Measurements from ENCODE around the gene TPRG1L. TPM values are rescaled to one million over a fixed set of nuclear protein-coding genes. Genes with fewer than 3 reads are reported as not detected.

The TPRG1L gene
- total RNA-seq, 1 donor from 2014 or later: 33.7 TPM

DNA sequence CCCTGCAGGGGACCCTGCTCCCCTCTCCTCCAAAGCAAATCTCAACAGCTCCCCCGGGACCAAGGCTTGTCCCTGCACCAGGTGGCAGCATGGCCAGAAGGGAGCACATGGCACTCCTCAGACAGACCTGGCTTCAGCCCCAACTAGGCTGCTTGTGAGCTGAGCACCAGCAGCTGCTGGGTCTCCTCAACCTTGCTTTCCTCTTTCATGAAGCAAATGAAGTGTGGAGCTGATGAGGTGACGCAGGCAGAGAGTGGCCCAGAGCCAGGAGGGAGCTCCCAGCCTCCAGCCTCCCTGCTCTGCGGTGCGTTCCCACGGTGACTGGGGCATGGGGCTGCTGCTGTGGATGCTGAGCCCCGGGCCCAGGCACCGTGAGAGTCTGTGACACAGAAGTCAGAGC, 47.5 kb upstream of the TPRG1L start:
- Mint-ChIP-seq H3K4me1 (ENCODE audit: low read depth, unreplicated experiment) (no peaks in the 10 kb centered on the region), H3K27me3 (ENCODE audit: low read depth, unreplicated experiment) (peaks cover 3% of the 10 kb centered on the region), H3K4me3 (ENCODE audit: unreplicated experiment) (no peak overlapping the region), H3K27ac (ENCODE audit: unreplicated experiment) (no peak overlapping the region), H3K36me3 (ENCODE audit: low read depth, unreplicated experiment) (no peaks in the 10 kb centered on the region), H3K9me3 (ENCODE audit: unreplicated experiment) (no peaks in the 10 kb centered on the region)
- Histone ChIP-seq H2AFZ (ENCODE audit: low read depth, low read length) (no peak overlapping the region), H4K20me1 (ENCODE audit: insufficient read depth, low read length) (no peaks in the 10 kb centered on the region), H3K27ac (ENCODE audit: low read depth, low read length) (no peak overlapping the region), H3K9ac (ENCODE audit: low read length) (no peak overlapping the region), H3K9me3 (ENCODE audit: insufficient read depth, low read depth, low read length) (no peaks in the 10 kb centered on the region), H3K36me3 (ENCODE audit: insufficient read depth, low read length) (no peaks in the 10 kb centered on the region), H3K4me3 (ENCODE audit: insufficient read depth, low read depth, low read length) (no peak overlapping the region), H3K4me2 (ENCODE audit: low read length) (peak overlapping the region; percentile 22), H3K79me2 (ENCODE audit: insufficient read depth, low read length) (no peaks in the 10 kb centered on the region), H3K4me1 (ENCODE audit: insufficient read depth, low read length) (peaks cover 7% of the 10 kb centered on the region), H3K27me3 (ENCODE audit: insufficient read depth, low read length) (peaks cover 9% of the 10 kb centered on the region)
- DNase-seq (ENCODE audit: low read depth): peak; percentile 84
- TF ChIP-seq EZH2 (IDR thresholded peaks at IDR 0.05; ENCODE audit: insufficient read depth, low read length) (no peak), CTCF (IDR thresholded peaks at IDR 0.05; ENCODE audit: insufficient read depth, low read depth, low read length) (no peak)
- no peak for FAIRE-seq

DNA sequence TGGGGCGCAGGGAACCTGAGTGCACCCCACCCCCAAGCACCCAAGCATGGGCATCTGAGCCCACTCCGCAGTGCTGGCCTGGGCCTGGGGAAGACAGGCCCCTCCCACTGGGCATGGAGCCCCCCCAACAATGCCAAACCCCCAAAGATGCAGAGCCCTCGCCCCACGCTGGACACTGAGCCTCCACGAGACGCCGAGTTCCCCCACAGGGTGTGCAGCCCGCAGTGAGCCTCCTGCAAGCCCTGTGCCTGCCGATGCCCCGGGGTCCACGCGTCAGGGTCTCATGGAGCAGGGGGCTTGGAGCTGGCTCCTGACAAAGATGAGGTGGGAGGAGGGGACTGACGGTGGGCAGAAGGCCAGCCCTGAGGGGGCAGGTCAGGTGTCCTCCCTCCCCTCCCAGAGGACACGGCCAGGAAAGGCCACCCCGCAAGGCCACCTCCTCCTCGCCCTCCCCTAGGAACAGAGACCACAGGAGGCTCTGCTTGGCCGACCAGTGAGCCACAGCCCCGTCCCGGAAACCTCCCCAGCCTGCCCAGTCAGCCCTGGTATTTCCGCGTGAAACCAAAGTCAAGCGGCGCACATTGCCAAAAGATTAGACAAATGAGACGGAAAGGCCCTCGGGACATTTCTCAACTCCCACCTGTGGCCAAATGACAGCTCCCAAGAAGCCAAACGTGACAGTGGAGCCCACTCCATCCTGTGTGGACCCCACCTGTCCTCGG, 46.9 kb upstream of the TPRG1L start:
- H3K4me1 Mint-ChIP-seq (ENCODE audit: low read depth, unreplicated experiment): no peaks in the 10 kb centered on the region
- Histone ChIP-seq H3K4me3 (ENCODE audit: insufficient read depth, low read depth, low read length) (no peak overlapping the region), H3K9me3 (ENCODE audit: insufficient read depth, low read depth, low read length) (no peaks in the 10 kb centered on the region), H3K36me3 (ENCODE audit: insufficient read depth, low read length) (no peaks in the 10 kb centered on the region), H3K4me2 (ENCODE audit: low read length) (peak overlapping the region; percentile 22), H3K27me3 (ENCODE audit: insufficient read depth, low read length) (peaks cover 7% of the 10 kb centered on the region), H3K4me1 (ENCODE audit: insufficient read depth, low read length) (peaks cover 7% of the 10 kb centered on the region), H3K27ac (ENCODE audit: low read depth, low read length) (no peak overlapping the region), H3K9ac (ENCODE audit: low read length) (no peak overlapping the region), H2AFZ (ENCODE audit: low read depth, low read length) (no peak overlapping the region), H4K20me1 (ENCODE audit: insufficient read depth, low read length) (no peaks in the 10 kb centered on the region), H3K79me2 (ENCODE audit: insufficient read depth, low read length) (no peaks in the 10 kb centered on the region)
- DNase-seq (ENCODE audit: low read depth): peak; percentile 81
- peaks cover 9% of the 10 kb centered on the region for H3K27me3 Mint-ChIP-seq (ENCODE audit: low read depth, unreplicated experiment)
- no peak overlapping the region for H3K27ac Mint-ChIP-seq (ENCODE audit: unreplicated experiment)
- no peaks in the 10 kb centered on the region for H3K9me3 Mint-ChIP-seq (ENCODE audit: unreplicated experiment)
- no peak for TF ChIP-seq CTCF (IDR thresholded peaks at IDR 0.05; ENCODE audit: insufficient read depth, low read depth, low read length)
- no peak for TF ChIP-seq EZH2 (IDR thresholded peaks at IDR 0.05; ENCODE audit: insufficient read depth, low read length)
- FAIRE-seq: no peak
- H3K36me3 Mint-ChIP-seq (ENCODE audit: low read depth, unreplicated experiment): no peaks in the 10 kb centered on the region
- no peak overlapping the region for H3K4me3 Mint-ChIP-seq (ENCODE audit: unreplicated experiment)

- peaks cover 9% of the 10 kb centered on the region for H3K27me3 Mint-ChIP-seq (ENCODE audit: low read depth, unreplicated experiment)
- FAIRE-seq: no peak
- no peaks in the 10 kb centered on the region for H3K9me3 ChIP-seq (ENCODE audit: insufficient read depth, low read depth, low read length)
- no peaks in the 10 kb centered on the region for H3K36me3 Mint-ChIP-seq (ENCODE audit: low read depth, unreplicated experiment)
- TF ChIP-seq EZH2 (IDR thresholded peaks at IDR 0.05; ENCODE audit: insufficient read depth, low read length) (no peak), CTCF (IDR thresholded peaks at IDR 0.05; ENCODE audit: insufficient read depth, low read depth, low read length) (no peak)
- no peak overlapping the region for H3K4me3 Mint-ChIP-seq (ENCODE audit: unreplicated experiment)
- H3K9me3 Mint-ChIP-seq (ENCODE audit: unreplicated experiment): no peaks in the 10 kb centered on the region
- no peak overlapping the region for H2AFZ ChIP-seq (ENCODE audit: low read depth, low read length)
- H3K4me3 ChIP-seq (ENCODE audit: insufficient read depth, low read depth, low read length): no peak overlapping the region
- H3K27ac Mint-ChIP-seq (ENCODE audit: unreplicated experiment): no peak overlapping the region
- no peaks in the 10 kb centered on the region for H3K79me2 ChIP-seq (ENCODE audit: insufficient read depth, low read length)
- H3K27me3 ChIP-seq (ENCODE audit: insufficient read depth, low read length): peaks cover 7% of the 10 kb centered on the region
- H3K4me1 Mint-ChIP-seq (ENCODE audit: low read depth, unreplicated experiment): no peaks in the 10 kb centered on the region
- H3K27ac ChIP-seq (ENCODE audit: low read depth, low read length): no peak overlapping the region
- no peak overlapping the region for H3K9ac ChIP-seq (ENCODE audit: low read length)
- no peak for DNase-seq (ENCODE audit: low read depth)
- no peak overlapping the region for H3K4me2 ChIP-seq (ENCODE audit: low read length)
- H3K4me1 ChIP-seq (ENCODE audit: insufficient read depth, low read length): peaks cover 7% of the 10 kb centered on the region
- H3K36me3 ChIP-seq (ENCODE audit: insufficient read depth, low read length): no peaks in the 10 kb centered on the region
- no peaks in the 10 kb centered on the region for H4K20me1 ChIP-seq (ENCODE audit: insufficient read depth, low read length)
These were observed 46.4 kb upstream of the TPRG1L start for GRCh38 chr1:3578433-3578805.
